ENCODE data around the gene FOXC1.

DNA sequence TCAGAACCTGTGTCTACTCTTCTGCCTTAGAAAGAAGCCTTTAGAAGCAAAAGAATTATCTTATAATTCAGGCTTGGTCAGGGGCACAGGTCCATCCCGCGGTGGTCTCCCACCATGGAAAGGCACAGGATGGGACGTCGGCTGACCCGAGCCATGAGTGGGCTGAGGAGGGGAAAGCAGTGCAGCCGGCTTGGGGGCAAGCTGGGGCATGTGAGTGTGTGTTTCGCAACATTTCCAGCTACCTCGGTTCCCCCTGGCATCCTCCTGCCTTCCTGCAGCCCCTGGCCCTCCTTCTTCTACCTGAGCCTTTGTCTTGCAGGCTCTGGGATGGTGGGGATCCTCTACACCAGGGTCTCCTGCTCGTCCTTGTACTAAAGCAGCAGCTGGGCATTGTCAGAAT is 29.1 kb upstream of the FOXC1 start:
- TF ChIP-seq, protein P1, sequence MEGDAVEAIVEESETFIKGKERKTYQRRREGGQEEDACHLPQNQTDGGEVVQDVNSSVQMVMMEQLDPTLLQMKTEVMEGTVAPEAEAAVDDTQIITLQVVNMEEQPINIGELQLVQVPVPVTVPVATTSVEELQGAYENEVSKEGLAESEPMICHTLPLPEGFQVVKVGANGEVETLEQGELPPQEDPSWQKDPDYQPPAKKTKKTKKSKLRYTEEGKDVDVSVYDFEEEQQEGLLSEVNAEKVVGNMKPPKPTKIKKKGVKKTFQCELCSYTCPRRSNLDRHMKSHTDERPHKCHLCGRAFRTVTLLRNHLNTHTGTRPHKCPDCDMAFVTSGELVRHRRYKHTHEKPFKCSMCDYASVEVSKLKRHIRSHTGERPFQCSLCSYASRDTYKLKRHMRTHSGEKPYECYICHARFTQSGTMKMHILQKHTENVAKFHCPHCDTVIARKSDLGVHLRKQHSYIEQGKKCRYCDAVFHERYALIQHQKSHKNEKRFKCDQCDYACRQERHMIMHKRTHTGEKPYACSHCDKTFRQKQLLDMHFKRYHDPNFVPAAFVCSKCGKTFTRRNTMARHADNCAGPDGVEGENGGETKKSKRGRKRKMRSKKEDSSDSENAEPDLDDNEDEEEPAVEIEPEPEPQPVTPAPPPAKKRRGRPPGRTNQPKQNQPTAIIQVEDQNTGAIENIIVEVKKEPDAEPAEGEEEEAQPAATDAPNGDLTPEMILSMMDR (IDR thresholded peaks at IDR 0.05): no peak
- TF ChIP-seq EZH2 (IDR thresholded peaks at IDR 0.05; ENCODE audit: borderline replicate concordance, insufficient read depth, low read depth, low read length, poor library complexity, severe bottlenecking): no peak

All from B cell (primary cell).